Astrocyte of the cerebellum (primary cell): ENCODE results near the gene ANO8.
"Not testable (repeated sequence)": the region's sequence is repeated elsewhere in the genome, so short reads cannot be mapped to it uniquely, and the experiment has no call there.

Experiments used
- DNase-seq: peaks from one replicate; pipeline ENCODE4 v3.0.0-alpha.2; 2011; ENCODE audit warnings: low read depth
- H3K4me3 ChIP-seq: 2 replicates; pipeline ENCODE4 v1.5.1; 2011; ENCODE audit warnings: mild to moderate bottlenecking, low read depth, low read length, moderate library complexity
- CTCF ChIP-seq: IDR thresholded peaks from 2 replicates; pipeline ENCODE4 v1.5.1; 2012; ENCODE audit warnings: low read length, low read depth, moderate library complexity, mild to moderate bottlenecking; ENCODE audit errors: missing control alignments
- in situ Hi-C: cut with HindIII; loops from 2 replicates; pipeline ENCODE4 v1.10.0; 2017; ENCODE audit warnings: low sequenced_read_pairs

ANO8 gene

GRCh38 chr19:17279436-17279835 is 55.2 kb downstream of the ANO8 start:
- DNase-seq: no peak
- no peak overlapping the region for H3K4me3 ChIP-seq
- TF ChIP-seq CTCF: no peak
- in situ Hi-C loops: no loop called here

GRCh38 chr19:17275441-17276175 is 59.0 kb downstream of the ANO8 start:
- in situ Hi-C loops: no loop called here
- TF ChIP-seq CTCF: no peak
- no peak overlapping the region for H3K4me3 ChIP-seq
- DNase-seq: no peak

GRCh38 chr19:17274892-17275291 is 59.8 kb downstream of the ANO8 start:
- in situ Hi-C loops, DNase-seq, H3K4me3 ChIP-seq: not testable (repeated sequence)
